Amniotic stem cell (primary cell): ENCODE measurements around the gene RAB40C.

Source experiments
- DNase-seq: peaks from one replicate; lab custom pipeline; 2025; lab: John Stamatoyannopoulos, UW

Gene RAB40C

DNA sequence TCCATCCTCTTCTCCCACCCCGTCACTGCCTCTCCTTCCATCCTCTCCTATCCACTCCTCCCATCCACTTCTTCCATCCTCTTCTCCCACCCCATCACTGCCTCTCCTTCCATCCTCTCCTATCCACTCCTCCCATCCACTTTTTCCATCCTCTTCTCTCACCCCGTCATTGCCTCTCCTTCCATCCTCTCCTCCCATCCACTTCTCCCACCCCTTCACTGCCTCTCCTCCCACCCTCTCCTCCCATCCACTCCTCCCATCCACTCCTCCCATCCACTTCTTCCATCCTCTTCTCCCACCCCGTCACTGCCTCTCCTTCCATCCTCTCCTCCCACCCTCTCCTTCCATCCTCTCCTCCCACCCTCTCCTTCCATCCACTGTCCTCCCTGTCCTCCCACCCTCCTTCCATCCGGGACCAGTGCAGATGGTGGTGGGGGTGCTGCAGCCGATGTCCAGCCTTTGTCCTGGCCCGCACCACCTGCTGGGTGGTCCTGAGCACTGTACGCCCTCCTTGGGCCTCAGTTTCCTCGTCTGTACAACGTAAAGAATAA is 42.0 kb downstream of the RAB40C start:
- no peak for DNase-seq

DNA sequence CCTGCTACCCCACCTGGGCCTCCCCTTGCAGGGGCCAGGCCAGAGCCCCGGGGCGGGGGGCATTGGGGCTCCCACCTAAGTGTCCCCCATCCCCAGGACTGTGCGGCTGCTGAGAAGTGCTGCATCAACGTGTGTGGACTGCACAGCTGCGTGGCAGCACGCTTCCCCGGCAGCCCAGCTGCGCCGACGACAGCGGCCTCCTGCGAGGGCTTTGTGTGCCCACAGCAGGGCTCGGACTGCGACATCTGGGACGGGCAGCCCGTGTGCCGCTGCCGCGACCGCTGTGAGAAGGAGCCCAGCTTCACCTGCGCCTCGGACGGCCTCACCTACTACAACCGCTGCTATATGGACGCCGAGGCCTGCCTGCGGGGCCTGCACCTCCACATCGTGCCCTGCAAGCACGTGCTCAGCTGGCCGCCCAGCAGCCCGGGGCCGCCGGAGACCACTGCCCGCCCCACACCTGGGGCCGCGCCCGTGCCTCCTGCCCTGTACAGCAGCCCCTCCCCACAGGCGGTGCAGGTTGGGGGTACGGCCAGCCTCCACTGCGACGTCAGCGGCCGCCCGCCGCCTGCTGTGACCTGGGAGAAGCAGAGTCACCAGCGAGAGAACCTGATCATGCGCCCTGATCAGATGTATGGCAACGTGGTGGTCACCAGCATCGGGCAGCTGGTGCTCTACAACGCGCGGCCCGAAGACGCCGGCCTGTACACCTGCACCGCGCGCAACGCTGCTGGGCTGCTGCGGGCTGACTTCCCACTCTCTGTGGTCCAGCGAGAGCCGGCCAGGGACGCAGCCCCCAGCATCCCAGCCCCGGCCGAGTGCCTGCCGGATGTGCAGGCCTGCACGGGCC is 42.8 kb downstream of the RAB40C start:
- no peak for DNase-seq

DNA sequence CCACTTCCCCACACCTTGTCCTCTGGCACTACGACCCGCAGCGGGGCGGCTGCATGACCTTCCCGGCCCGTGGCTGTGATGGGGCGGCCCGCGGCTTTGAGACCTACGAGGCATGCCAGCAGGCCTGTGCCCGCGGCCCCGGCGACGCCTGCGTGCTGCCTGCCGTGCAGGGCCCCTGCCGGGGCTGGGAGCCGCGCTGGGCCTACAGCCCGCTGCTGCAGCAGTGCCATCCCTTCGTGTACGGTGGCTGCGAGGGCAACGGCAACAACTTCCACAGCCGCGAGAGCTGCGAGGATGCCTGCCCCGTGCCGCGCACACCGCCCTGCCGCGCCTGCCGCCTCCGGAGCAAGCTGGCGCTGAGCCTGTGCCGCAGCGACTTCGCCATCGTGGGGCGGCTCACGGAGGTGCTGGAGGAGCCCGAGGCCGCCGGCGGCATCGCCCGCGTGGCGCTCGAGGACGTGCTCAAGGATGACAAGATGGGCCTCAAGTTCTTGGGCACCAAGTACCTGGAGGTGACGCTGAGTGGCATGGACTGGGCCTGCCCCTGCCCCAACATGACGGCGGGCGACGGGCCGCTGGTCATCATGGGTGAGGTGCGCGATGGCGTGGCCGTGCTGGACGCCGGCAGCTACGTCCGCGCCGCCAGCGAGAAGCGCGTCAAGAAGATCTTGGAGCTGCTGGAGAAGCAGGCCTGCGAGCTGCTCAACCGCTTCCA is 43.6 kb downstream of the RAB40C start:
- DNase-seq, result no peak

DNA sequence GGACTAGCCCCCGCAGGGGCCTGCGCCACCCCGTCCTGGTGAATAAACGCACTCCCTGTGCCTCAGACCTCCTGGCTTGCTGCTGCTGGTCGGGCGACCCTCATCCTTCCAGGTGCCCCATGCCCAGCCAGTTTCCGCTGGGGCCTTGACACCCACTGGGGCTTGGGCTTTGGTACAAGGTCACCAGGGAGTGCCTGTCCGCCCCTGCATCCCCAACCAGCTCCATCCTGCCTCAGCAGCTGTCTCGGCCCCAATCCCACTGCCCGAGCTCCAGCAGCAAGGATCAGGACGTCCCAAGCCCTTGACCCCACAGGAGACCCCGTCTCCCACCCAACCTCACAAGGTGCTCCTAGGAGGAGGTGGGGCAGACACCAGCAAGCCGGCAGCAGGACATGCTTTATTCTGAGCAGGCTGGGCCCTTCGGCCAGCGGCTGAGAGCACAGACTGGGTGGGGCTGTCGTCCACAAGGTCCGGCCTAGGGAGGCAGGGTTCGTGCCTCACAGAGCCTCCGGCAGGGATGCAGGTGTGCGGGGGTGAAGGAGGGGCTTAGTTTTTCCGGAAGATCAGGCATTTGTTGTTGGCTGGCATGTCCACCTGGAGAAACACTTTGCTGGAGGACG is 44.3 kb downstream of the RAB40C start:
- no peak for DNase-seq

DNA sequence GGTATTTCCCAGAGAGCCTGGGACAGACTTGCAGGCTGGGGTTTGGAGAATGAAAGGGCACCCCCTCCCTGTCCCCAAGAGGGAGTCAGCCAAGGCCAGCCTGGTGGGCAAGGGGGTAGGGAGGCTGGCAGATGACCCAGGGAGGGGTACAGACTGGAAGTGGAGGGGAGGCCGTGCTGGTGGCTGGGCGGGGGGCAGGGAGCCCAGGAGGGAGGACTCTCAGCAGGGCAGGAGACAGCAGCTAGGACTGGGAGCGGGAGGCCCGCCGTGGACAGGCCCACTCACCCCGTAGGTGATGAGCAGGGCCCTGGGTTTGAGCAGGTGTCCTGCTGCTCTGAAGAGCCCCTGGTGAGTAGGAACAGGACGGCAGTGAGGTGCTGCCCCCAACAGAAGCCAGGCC is 45.1 kb downstream of the RAB40C start:
- no peak for DNase-seq

DNA sequence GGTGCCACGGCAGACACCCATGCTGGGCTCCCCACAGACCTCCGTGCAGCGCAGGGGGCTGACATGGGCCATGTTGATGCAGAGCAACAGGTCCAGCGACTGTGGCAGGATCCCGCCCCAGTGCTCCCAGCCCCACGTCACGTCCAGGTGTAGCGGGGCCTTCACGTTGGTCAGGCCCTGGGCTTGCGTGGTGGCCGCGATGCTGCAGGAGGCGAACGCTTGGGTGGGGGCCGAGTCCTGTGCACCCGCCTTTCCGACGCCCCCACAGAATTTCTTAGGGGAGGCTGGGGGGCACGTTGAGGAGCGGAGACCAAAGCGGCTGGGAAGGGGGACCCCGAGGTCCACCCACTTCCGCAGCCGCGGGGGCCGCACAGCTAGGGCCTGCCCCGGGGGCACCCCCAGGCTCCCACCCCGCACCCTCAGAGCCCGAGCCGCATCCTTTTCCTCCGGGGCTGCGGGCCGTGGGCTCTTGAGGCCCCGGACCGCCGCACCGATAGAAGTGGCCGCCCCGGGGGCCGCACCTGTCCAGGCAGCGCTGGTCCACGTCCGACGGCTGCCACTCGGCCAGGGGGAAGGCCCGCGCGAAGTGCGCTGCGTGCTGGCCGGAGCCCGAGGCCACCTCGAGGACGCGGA is 45.8 kb downstream of the RAB40C start:
- no peak for DNase-seq

DNA sequence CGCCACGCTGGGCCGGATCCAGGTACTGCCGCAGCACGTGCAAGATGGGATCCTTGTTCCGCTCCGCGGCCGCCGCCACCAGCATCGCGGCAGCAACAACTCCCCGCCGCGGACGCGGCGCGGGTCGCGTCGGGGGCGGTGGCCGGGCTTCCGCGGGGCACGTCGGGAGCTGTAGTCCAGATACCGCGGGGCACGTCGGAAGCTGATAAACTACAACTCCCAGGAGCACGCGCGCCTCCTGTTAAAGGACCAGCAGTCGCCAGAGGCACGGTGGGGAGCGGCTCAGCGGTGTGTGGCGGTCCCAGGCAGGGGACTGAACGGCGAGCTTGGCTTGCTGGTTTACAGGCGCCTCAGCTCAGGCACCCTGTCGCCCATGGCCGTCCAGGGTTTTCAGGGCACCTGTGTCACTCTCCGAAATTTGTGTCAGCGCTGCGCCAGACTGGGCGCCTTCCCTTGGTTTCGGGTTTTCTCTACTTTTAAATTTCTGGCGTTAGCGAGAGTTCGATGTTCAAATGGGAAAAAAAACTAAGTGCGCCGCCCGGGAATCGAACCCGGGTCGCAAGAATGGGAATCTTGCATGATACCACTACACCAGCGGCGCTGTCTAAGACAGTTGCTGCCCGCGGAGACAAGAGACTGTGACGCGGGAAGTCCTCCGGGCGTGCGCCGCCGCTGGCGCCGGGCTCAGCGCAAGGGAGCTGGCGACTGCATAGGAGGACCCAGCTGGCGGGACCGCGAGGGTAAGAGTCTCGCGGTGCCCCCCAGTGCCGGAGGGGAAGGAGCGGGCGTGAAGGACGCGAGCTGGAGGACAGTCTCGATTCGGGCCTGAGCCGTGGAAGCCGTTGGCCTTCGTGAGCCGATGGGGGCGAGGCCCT is 46.6 kb downstream of the RAB40C start, which contains the start of gene METTL26:
TSS of gene METTL26 (minus strand) at position 100 of the 875 bp plus-strand sequence. CDS start at position 85, 15 bp downstream.
- peak; percentile 92 for DNase-seq

DNA sequence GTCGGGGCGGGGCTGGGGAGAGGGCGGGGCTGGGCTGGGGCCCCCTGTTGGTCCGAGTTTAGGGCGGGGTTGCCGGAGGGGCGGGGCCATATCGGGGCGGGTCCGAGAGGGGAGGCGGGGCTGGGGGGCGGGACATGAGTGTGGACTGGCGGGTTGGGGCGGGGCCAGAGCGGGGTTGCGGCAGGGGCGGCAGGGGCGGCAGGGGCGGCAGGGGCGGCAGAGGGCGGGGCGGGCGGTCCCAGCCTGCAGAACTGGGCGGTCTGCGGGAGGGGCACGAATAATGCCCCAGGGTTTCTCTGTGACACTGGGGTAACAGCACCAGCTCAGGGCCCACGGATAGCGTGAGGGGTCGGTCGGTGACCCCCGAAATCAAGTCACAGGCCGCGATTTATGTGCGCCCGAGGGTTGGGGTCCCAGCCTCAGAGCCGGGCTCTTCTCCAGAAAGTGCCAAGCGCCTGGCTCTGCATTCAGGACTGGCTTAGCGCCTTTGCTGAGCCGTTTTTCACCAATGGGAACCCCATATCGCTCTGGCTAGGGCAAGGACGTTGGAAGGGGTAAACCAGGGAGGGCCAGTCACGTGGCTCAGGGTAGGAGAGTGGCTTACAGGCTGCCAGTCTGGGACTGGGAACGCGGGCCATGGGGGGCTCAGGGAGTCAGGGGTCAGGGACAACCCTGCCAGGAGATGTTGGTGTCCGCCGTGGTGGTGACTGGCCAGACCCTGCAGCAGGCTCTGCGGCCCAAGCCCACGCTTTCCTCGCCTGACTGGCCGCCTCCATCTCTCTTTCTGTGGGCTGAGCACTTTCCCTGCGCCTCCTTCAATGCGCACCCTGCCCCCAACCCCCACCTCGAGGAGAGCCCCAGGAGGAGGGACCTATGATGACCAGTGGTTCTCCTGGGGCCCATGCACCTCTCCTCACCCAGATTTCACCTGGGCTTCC is 47.5 kb downstream of the RAB40C start:
- DNase-seq, result peak; percentile 79

DNA sequence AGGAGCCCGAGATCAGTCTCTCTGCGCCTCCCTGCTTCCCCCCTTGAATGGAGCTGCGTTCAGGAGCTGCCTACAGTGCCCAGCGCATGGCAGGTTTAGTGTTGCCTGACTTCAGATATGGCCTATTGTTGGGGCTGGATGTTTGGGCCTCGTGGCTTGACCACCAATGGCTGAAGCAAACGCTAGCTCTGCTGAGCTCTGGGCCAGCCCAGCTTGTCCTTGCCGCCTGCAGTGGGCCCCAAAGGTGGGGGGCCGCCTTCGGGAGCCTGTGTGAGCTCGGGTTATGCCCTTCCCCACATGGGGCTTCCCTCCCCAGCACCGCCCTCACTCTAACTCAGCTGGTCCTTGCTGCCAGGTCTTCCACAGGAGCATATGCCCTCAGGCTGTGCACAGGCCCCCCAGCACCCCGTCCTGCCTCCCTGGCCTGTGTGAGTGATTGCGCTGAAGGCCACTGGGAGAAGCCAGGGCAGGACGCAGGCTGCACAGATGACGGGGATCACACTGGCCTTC is 48.2 kb downstream of the RAB40C start:
- no peak for DNase-seq

DNA sequence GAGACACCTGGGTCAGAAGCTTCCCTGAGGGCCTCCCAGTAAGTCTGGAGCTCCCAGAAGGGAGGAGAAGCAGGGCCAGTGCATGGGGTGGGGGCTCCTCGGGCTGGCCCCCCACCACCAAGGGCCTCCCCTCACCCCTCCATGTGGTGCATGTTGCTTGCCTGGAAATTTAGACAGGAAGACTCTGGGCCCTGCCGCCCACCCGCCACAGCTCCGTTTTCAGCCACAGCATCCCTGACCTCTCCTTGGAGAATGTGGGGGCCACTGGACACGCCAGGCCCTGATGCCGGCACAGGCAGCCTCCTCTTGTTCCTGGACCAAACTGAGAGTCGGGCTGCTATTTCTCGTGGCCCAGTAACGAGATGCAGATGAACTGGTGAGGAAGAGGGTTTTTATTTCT is 49.0 kb downstream of the RAB40C start:
- no peak for DNase-seq

DNA sequence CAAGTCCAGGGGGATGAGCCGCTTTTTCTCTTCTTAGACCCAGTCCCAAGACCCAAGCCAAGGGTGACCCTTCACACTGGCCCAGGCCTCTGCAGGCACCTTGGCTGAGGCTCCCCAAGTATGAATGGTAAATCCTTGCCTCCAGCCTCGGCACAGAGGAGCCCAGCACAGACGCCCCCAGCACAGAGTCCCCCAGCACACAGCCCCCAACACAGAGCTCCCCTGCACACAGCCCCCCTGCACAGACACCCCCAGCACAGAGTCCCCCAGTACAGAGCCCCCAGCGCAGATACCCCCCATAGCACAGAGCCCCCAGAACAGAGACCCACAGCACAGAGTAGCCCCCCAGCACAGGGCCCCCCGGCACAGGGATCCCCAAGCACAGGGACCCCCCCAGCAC is 50.7 kb downstream of the RAB40C start:
- DNase-seq, result no peak

DNA sequence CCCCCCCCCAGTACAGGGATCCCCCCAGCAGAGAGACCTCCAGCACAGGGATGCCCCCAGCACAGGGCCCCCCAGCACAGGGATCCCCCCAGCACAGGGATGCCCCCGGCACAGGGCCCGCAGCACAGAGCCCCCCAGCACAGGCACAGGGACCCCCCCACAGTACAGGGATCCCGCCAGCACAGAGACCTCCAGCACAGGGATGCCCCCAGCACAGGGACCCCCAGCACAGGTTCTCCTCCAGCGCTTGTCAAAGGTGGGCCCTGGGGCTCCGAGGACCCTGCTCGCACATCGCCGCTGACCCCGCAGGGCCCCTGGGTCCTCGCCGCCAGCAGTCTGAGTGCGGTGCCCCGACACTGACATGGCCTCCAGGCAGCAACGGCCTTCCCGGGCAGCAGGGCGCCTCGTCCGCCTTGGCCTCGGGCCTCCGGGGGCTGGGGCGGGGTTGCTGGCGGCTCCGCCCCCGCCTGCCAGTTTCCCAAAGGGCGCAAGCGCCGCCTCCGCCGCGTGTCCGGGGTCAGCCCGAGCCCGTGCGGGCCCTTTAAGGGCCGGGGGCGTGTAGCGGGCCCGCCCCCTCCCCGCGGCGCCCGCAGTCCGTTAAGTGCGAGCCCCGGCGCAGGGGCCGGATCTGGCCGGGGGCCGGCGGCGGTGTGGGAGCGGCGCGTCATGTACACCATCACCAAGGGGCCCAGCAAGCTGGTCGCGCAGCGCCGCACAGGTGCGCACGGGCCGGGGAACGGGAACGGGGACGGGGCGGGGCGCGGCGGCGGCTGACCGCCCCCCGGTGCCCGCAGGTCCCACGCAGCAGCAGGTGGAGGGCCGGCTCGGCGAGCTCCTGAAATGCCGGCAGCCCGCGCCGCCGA is 51.7 kb downstream of the RAB40C start, which contains the start of gene MCRIP2:
TSS of gene MCRIP2 (plus strand) at position 503 of the 863 bp plus-strand sequence. CDS start at position 667, 164 bp downstream.
- DNase-seq, result peak; percentile 31

DNA sequence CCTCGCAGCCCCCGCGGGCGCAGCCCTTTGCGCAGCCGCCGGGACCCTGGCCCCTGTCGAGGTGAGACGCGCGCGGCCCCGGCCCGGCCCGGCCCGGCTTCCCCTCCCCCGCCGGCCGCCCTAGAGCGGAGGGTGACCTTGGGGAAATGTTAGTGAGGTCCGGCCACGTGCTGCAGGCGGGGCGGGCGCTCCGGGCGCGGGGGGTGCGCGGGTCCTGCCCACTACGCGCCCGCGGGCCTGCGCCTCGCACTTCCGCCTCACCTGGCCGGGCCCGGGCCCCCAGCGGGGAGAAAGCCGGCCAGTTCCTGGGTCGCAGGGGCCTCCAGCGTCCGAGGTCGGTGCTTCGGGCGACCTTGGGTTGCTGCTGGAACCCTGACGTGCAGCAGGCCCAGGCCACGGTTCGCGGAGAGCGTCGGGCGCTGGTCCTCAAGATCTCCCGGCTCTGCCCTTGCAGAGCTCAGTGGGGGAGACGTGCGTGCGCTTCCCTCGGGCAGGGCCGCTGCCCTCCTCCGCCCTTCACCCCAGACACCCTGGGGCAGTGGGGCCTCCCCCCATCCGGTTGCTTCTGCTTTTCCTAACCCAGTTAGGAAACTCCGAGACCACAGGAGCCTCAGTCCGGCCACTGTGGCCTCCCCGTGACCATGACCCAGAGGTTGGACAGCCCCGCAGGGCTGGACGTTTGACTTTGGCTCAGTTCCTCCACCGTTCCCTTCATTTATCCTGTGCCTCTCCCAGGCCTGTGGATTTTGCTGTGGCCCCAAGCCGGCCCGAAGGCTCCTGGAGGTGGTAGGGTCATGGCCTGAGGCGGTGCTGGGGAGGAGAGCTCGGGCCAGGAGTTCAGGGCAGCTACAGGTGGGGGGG is 52.6 kb downstream of the RAB40C start:
- DNase-seq, result no peak

DNA sequence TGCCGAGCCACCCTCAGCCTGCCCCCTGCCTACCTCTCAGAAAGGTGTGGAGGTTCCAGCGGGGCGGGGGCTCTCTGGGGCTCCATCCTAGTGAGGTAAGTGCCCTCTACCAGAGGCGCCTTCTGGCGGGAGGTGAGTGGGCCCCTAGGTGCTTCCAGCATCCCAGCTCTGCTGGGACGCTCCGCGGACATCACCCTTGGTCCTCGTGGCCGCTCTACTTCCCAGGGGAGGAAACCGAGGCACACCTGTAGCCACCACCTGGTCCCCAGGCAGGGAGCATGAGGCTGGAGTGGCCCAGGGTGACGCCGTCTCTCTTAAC is 53.1 kb downstream of the RAB40C start:
- no peak for DNase-seq

DNA sequence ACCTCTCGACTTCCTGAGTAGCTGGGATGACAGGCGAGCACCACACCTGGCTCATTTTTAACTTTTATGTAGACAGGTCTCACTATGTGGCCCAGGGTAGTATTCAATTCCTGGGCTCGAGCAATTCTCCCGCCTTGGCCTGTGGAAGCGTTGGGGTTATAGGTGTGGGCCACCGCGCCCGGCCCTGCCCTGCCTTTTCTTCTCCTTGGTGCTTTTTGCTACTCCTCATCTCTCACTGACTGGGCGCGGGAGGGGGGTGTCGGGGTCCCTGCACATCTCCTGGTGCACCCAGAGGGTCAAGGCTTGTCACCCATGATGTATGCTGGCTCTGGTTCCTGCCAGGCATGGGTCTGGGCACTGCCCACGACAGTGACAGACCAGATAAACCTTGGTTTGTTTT is 54.7 kb downstream of the RAB40C start:
- DNase-seq, result no peak

DNA sequence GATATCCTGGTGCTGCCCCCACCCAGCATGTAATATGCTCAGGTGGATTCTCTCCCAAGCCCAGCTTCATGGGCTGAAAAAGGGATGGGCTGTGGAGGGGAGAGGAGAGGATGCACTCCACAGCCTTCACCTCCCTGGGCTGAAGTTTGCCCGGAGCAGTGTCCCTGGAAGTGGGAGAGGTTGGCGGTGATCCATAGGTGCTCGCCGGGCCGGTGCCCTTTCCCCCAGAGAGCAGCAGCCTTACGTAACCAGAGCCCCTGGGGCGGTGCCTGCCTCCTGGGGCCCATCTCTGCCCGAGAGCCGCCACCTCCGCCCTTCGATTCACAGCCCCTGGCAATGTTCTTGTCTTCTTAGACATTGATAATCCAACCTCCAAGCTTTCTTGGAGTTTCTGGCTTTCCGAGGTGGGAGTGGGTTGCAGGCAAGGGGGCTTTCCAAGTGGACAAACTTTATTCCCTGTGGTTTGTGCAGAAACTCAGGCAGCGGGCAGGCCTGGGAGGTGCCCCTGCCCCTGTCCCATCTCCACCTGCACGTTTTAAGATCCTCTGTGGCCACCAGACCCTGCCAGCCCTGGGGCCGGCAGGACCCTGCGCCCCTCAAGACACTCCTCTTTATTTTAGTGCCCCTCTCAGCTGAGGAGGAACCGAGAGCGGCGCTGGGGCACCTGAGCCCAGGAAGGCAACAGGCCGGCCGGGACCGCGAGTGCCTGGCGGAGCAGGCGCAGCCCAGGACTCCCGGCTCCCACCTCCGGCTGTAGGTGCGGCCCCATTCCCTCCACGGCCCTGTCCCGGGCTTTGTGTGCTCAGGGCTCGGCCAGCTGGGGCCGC is 56.2 kb downstream of the RAB40C start:
- no peak for DNase-seq

DNA sequence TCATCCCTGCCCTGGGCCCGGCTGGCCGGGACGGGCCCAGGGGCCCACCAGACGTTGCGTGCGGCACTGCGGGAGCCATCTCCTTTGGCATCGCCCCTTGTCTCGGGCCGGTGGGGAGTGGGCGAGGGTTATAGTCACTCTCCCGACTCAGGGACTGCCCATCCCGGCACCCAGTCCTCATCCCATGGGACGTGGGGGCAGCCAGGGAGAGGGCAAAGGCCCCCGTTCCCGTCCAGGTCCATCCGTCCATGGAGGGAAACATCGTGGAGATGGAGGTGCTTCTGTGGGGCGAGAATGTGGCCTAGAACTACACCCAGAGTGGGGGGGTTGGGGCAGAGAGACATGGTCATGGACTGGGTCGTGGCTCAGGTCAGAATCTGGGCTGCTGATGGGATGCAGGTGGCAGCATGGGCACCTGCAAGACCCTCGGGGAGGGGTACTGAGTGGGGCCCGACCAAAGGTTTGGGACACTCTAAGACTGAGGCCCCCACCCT is 56.9 kb downstream of the RAB40C start:
- no peak for DNase-seq
